GM19099 (cell line): ENCODE results near the gene RHOT2.

Source experiments
- POLR2A ChIP-seq: IDR thresholded peaks from 3 replicates; pipeline ENCODE4 v1.6.1; 2011; ENCODE audit warnings: low read depth; ENCODE audit not compliant: insufficient read length; ENCODE audit errors: extremely low read depth

The RHOT2 gene

GRCh38 chr16:648781-649589, 18.9 kb upstream of the RHOT2 start, which contains the start of gene WDR90:
WDR90 (plus strand) TSS chr16:649365; CDS start chr16:649417, 52 bp downstream.
- TF ChIP-seq POLR2A: peak; percentile 60

DNA sequence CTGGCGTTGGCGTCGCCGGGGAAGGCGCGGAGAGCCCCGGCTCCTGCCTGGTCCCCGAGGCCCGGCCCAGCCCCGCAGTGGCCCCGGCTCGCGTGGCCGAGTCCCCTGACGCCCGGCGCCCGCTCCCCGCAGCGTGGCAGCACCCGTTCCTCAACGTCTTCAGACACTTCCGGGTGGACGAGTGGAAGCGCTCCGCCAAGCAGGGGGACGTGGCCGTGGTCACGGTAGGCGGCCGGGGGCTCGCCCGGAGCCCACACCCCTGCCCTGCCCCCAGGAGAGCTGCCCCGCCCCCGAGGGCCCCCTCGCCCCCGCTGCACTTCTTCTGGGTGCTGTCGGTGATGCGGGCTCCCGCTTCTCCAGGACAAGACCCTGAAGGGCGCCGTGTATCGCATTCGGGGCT, 18.3 kb upstream of the RHOT2 start:
- TF ChIP-seq POLR2A: no peak

DNA sequence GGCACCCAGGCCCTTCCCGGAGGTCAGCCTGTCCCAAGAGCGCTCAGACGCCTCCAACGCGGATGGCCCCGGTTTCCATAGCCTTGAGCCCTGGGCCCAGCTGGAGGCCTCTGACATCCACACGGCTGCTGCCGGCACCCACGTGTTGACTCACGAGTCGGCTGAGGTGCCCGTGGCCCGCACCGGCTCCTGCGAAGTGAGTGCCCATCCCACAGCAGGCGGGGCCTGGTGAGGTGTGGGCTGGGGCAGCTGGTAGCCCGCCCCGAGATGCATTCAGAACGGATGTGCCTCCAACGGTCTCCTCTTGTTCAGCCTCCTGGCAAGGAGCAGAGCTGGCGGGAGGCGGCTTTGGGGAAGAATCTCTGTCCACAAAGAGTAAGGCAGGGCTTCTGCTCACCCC, 16.1 kb upstream of the RHOT2 start:
- TF ChIP-seq POLR2A: no peak

GRCh38 chr16:652454-653305, 15.3 kb upstream of the RHOT2 start:
- TF ChIP-seq POLR2A: no peak

DNA sequence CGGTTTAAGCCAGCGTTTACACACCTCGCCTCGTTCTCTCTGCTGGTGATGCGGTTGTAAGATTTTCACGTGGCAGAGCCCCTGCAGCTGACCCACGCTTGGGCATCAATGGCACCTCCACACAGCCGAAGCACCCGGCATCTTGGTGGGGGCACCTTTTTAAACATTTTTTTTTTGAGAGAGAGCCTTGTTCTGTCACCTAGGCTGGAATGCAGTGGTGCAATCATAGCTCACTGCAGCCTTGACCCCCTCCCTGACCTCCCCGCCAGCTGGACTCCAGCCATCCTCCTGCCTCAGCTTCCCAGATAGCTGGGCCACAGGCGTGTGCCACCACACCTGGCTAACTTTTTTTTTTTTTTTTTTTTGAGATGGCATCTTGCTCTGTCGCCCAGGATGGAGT, 13.9 kb upstream of the RHOT2 start:
- no peak for TF ChIP-seq POLR2A

GRCh38 chr16:657487-657886, 10.4 kb upstream of the RHOT2 start:
- TF ChIP-seq POLR2A: no peak

GRCh38 chr16:658679-659571, 9.0 kb upstream of the RHOT2 start:
- TF ChIP-seq POLR2A: no peak

- TF ChIP-seq POLR2A: no peak
These were observed 8.3 kb upstream of the RHOT2 start for GRCh38 chr16:659618-660017.

- TF ChIP-seq POLR2A: no peak
These were observed 7.8 kb upstream of the RHOT2 start for GRCh38 chr16:660132-660458.

GRCh38 chr16:660459-661183, 7.3 kb upstream of the RHOT2 start:
- no peak for TF ChIP-seq POLR2A

GRCh38 chr16:661184-661821, 6.6 kb upstream of the RHOT2 start:
- no peak for TF ChIP-seq POLR2A

DNA sequence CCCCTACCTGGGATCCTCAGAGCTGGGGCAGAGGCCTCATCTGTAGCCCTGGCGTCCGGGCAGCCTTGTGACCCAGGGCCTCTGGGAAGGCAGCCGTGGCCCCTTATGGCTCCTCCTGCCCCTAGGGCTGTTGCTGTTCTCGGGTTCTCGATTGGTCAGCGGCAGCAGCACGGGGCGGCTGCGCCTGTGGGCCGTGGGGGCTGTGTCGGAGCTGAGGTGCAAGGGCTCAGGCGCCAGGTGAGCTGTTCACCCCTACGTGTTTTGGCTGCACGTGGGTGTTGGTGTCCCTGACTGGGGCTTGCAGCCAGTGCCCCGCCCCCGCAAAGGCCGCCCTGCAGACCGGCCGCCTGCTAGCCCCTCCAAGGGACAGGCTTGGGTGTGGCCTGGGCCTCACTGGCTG, 5.8 kb upstream of the RHOT2 start:
- TF ChIP-seq POLR2A: no peak

DNA sequence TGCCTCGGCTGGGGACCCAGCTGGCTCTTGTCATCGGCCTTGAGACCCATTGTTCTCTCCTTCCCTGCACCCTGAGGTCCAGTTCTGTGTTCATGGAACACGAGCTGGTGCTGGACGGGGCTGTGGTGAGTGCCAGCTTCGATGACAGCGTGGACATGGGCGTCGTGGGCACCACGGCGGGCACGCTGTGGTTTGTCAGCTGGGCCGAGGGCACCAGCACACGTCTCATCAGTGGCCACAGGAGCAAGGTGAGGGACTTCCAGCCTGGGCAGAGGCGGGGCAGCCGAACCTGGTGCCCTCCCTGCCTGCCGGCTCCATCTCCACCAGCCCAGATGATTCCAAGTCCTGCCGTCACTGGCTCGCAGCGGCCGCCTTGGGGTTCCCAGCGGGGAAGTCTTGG, 5.3 kb upstream of the RHOT2 start:
- TF ChIP-seq POLR2A: no peak

- TF ChIP-seq POLR2A: no peak
These were observed 1.4 kb upstream of the RHOT2 start for GRCh38 chr16:666572-666971.
